ENCODE data around the gene FAM72B. TPM values are rescaled to one million over a fixed set of nuclear protein-coding genes. Genes with fewer than 3 reads are reported as not detected.
"Not testable (repeated sequence)": the region's sequence is repeated elsewhere in the genome, so short reads cannot be mapped to it uniquely, and the experiment has no call there.

The FAM72B gene
- 0.89 TPM for total RNA-seq

- intact Hi-C loops (cut with DNase I) = not testable (repeated sequence)
- DNase-seq (ENCODE audit: low spot score) (peak; percentile 93), ATAC-seq (peak; percentile 94)
Observed at GRCh38 chr1:121184290-121185127, at the start of gene FAM72B, which contains the start of gene SRGAP2C. Gene FAM72B (minus strand): TSS chr1:121184340. CDS start chr1:121183489, 851 bp downstream. Gene SRGAP2C (plus strand): TSS chr1:121184975. CDS start chr1:121187447, 2,472 bp downstream.

GRCh38 chr1:121232445-121233125 lies 48.4 kb upstream of the FAM72B start:
- DNase-seq (ENCODE audit: low spot score); intact Hi-C loops (cut with DNase I); ATAC-seq: not testable (repeated sequence)

GRCh38 chr1:121230636-121231035 lies 46.5 kb upstream of the FAM72B start:
- DNase-seq (ENCODE audit: low spot score); ATAC-seq; intact Hi-C loops (cut with DNase I): not testable (repeated sequence)

GRCh38 chr1:121227544-121228330 lies 43.6 kb upstream of the FAM72B start:
- DNase-seq (ENCODE audit: low spot score); intact Hi-C loops (cut with DNase I); ATAC-seq: not testable (repeated sequence)

- ATAC-seq; intact Hi-C loops (cut with DNase I); DNase-seq (ENCODE audit: low spot score): not testable (repeated sequence)
Observed at GRCh38 chr1:121226925-121227324, 42.8 kb upstream of the FAM72B start.

GRCh38 chr1:121226295-121226904 lies 42.3 kb upstream of the FAM72B start:
- DNase-seq (ENCODE audit: low spot score); ATAC-seq; intact Hi-C loops (cut with DNase I): not testable (repeated sequence)

GRCh38 chr1:121224714-121225113 lies 40.6 kb upstream of the FAM72B start:
- intact Hi-C loops (cut with DNase I); DNase-seq (ENCODE audit: low spot score): not testable (repeated sequence)
- peak; percentile 89 for ATAC-seq

GRCh38 chr1:121221770-121222169 lies 37.6 kb upstream of the FAM72B start:
- intact Hi-C loops (cut with DNase I); ATAC-seq; DNase-seq (ENCODE audit: low spot score): not testable (repeated sequence)

- intact Hi-C loops (cut with DNase I); DNase-seq (ENCODE audit: low spot score); ATAC-seq: not testable (repeated sequence)
Observed at GRCh38 chr1:121216676-121217075, 32.5 kb upstream of the FAM72B start.

GRCh38 chr1:121215699-121216417 lies 31.7 kb upstream of the FAM72B start:
- intact Hi-C loops (cut with DNase I); ATAC-seq; DNase-seq (ENCODE audit: low spot score): not testable (repeated sequence)

- ATAC-seq = peak; percentile 59
Observed at GRCh38 chr1:121214544-121215156, 30.5 kb upstream of the FAM72B start.

GRCh38 chr1:121213491-121213890 lies 29.4 kb upstream of the FAM72B start:
- intact Hi-C loops (cut with DNase I); ATAC-seq: not testable (repeated sequence)

More at GRCh38 chr1:121214544-121215156, 30.5 kb upstream of the FAM72B start:
- intact Hi-C loops (cut with DNase I); DNase-seq (ENCODE audit: low spot score): not testable (repeated sequence)

GRCh38 chr1:121210778-121211177 lies 26.6 kb upstream of the FAM72B start:
- DNase-seq (ENCODE audit: low spot score); ATAC-seq; intact Hi-C loops (cut with DNase I): not testable (repeated sequence)

More at GRCh38 chr1:121213491-121213890, 29.4 kb upstream of the FAM72B start:
- not testable (repeated sequence) for DNase-seq (ENCODE audit: low spot score)

GRCh38 chr1:121208375-121208774 lies 24.2 kb upstream of the FAM72B start:
- DNase-seq (ENCODE audit: low spot score); ATAC-seq; intact Hi-C loops (cut with DNase I): not testable (repeated sequence)

GRCh38 chr1:121207328-121207727 lies 23.2 kb upstream of the FAM72B start:
- intact Hi-C loops (cut with DNase I); DNase-seq (ENCODE audit: low spot score): not testable (repeated sequence)
- peak; percentile 41 for ATAC-seq

GRCh38 chr1:121205786-121206711 lies 21.9 kb upstream of the FAM72B start:
- DNase-seq (ENCODE audit: low spot score); intact Hi-C loops (cut with DNase I): not testable (repeated sequence)
- ATAC-seq = peak; percentile 81

All from sciatic nerve (tissue), 2 donors.